Bronchial epithelial cell (primary cell): Measurements from ENCODE around the gene NUDT3. TPM values are rescaled to one million over a fixed set of nuclear protein-coding genes. Genes with fewer than 3 reads are reported as not detected.

Experiments used
- DNase-seq: peaks from one replicate; pipeline ENCODE4 v3.0.0-alpha.2; 2010; ENCODE audit warnings: low read depth
- FAIRE-seq: peaks from 2 replicates; lab custom pipeline; 2011; peaks lifted over from hg19 to GRCh38; lab: Jason Lieb, UNC
- H3K27me3 ChIP-seq: 2 replicates; pipeline ENCODE4 v1.5.1; 2011; ENCODE audit warnings: low read length; ENCODE audit not compliant: control insufficient read depth, insufficient read depth
- H3K36me3 ChIP-seq: 2 replicates; pipeline ENCODE4 v1.5.1; 2011; ENCODE audit warnings: low read length; ENCODE audit not compliant: control insufficient read depth, insufficient read depth
- H3K4me3 ChIP-seq: 2 replicates; pipeline ENCODE4 v1.5.1; 2011; ENCODE audit warnings: mild to moderate bottlenecking, low read depth, low read length, control low read depth
- total RNA-seq: library from RNA; depleted of rRNA; stranded (reverse); fragments of >200 nt; gene quantifications from 2 replicates; pipeline ENCODE4 v1.2.1, GENCODE V29; 2014
- TF ChIP-seq, protein P1 (sequence below): IDR thresholded peaks from 2 replicates; pipeline ENCODE4 v1.5.1; 2011; ENCODE audit warnings: mild to moderate bottlenecking, moderate library complexity, low read length, control low read depth, inconsistent platforms; ENCODE audit not compliant: insufficient read depth, severe bottlenecking

Gene NUDT3
- total RNA-seq, result 15.8 and 18.7 TPM in 2 replicates

DNA sequence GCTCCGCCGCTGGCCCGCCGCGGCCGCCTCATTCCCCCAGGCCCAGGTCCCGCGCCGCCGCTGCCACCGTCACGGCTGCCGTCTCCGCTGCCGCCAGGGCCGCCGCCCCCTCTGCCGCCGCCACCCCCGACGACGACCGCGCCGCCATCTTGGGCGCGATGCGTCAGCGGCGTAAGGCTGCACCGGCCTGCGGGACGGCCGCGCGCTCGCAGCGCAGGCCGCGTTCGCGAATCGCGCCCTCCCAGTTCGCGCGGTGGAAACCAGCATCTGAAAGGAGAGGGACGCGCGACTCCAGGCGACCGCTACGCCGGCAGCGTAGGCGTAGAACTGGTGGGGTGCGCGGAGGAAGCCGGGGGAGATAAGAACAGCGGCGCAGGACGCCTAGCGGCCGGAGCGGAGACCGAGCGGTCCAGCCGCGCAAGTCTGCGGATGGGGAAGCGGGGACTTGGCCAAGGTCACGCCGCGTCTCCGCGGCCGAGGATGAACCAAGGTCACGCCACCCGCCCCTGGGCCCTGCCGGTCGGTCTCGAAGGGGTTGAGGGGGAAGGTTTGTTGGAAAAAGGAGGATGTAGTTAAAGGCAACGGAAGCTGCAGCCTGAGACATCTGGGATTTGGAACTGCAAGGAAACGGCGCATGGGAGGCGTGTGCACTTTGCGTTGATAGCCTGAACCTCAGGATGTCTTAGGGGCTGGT is at the start of gene NUDT3:
Gene NUDT3, minus strand, starts transcription at position 173 of the 694 bp plus-strand sequence. CDS start 307 bp downstream, outside the sequence.
- Histone ChIP-seq H3K36me3 (no peaks in the 10 kb centered on the region), H3K27me3 (no peaks in the 10 kb centered on the region), H3K4me3 (peak within 1 kb of the TSS; percentile 90)
- FAIRE-seq (no peak), DNase-seq (peak; percentile 79)
- TF ChIP-seq, protein P1, sequence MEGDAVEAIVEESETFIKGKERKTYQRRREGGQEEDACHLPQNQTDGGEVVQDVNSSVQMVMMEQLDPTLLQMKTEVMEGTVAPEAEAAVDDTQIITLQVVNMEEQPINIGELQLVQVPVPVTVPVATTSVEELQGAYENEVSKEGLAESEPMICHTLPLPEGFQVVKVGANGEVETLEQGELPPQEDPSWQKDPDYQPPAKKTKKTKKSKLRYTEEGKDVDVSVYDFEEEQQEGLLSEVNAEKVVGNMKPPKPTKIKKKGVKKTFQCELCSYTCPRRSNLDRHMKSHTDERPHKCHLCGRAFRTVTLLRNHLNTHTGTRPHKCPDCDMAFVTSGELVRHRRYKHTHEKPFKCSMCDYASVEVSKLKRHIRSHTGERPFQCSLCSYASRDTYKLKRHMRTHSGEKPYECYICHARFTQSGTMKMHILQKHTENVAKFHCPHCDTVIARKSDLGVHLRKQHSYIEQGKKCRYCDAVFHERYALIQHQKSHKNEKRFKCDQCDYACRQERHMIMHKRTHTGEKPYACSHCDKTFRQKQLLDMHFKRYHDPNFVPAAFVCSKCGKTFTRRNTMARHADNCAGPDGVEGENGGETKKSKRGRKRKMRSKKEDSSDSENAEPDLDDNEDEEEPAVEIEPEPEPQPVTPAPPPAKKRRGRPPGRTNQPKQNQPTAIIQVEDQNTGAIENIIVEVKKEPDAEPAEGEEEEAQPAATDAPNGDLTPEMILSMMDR, result peak; percentile 89

DNA sequence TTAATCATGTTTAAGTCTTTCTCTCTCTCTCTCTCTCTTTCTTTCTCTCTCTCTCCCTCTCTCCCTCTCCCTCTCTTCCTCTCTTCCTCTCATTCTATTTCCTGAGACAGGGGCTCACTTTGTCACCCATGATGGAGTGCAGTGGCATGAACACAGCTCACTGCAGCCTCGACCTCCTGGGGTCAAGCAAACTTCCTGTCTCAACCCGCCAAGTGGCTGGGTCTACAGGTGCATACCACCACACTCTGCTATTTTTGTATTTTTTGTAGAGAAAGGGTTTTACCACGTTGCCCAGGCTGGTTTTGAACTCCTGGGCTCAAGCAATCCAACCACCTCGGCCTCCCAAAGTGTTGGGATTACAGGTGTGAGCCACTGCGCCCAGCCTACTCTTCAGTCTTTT is 49.1 kb upstream of the NUDT3 start:
- Histone ChIP-seq H3K4me3 (no peak overlapping the region), H3K36me3 (no peaks in the 10 kb centered on the region), H3K27me3 (no peaks in the 10 kb centered on the region)
- FAIRE-seq (no peak), DNase-seq (no peak)
- TF ChIP-seq, protein P1, result no peak

DNA sequence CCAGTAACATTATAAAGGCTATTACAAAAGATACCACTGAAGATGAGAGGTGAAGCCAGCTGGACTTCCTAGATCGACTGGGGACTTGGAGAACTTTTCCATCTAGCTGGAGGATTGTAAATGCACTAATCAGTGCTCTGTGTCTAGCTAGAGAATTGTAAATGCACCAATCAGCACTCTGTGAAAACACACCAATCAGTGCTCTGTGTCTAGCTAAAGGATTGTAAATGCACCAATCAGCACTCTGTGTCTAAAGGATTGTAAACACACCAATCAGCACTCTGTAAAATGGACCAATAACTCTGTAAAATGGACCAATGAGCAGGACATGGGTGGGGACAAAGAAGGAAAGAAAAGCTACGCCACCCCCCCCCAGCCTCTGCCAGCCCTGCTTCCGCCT is 47.0 kb upstream of the NUDT3 start:
- DNase-seq, result no peak
- Histone ChIP-seq H3K4me3 (no peak overlapping the region), H3K27me3 (no peaks in the 10 kb centered on the region), H3K36me3 (no peaks in the 10 kb centered on the region)
- no peak for FAIRE-seq
- TF ChIP-seq, protein P1, result no peak

DNA sequence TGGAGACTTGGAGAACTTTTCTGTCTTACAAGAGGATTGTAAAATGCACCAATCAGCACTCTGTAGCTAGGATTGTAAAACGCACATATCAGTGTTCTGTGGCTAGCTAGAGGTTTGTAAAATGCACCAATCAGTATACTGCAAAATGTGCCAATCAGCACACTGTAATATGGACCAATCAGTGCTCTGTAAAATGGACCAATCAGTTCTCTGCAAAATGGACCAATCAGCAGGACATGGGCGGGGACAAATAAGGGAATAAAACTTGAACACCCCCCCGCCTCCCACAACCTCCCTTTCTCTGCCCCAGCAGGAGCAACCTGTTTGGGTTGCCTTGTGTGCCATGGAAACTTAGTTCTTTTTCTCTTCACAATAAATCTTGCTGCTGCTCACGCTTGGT is 46.2 kb upstream of the NUDT3 start:
- no peak for FAIRE-seq
- H3K27me3 ChIP-seq, result no peaks in the 10 kb centered on the region
- H3K36me3 ChIP-seq, result no peaks in the 10 kb centered on the region
- H3K4me3 ChIP-seq, result no peak overlapping the region
- TF ChIP-seq, protein P1, result no peak
- DNase-seq, result no peak

DNA sequence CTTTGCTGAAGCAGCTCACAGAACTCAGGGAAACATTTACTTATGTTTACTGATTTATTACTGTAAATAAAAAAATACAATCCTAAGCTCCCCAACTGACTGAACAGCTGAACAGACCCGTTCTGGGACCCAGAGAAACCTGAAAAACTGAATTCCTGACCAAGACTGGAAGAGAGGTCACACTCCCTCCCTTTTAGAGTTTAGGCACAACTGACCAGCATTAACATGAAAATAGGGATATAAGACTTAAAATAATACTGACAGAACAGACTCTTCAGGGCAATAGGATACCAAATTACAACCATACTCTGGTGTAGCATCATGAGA is 45.1 kb upstream of the NUDT3 start:
- TF ChIP-seq, protein P1, result no peak
- no peak for DNase-seq
- FAIRE-seq, result no peak

More for the DNA sequence above, 45.1 kb upstream of the NUDT3 start:
- no peaks in the 10 kb centered on the region for H3K36me3 ChIP-seq
- no peaks in the 10 kb centered on the region for H3K27me3 ChIP-seq
- no peak overlapping the region for H3K4me3 ChIP-seq
